HuH-7 (cell line): ENCODE measurements around the gene APOBEC3C.
"Not testable (repeated sequence)": the region's sequence is repeated elsewhere in the genome, so short reads cannot be mapped to it uniquely, and the experiment has no call there.

Source experiments
- DNase-seq: peaks from one replicate; pipeline ENCODE4 v3.0.0; 2011; ENCODE audit warnings: low spot score

Gene APOBEC3C

DNA sequence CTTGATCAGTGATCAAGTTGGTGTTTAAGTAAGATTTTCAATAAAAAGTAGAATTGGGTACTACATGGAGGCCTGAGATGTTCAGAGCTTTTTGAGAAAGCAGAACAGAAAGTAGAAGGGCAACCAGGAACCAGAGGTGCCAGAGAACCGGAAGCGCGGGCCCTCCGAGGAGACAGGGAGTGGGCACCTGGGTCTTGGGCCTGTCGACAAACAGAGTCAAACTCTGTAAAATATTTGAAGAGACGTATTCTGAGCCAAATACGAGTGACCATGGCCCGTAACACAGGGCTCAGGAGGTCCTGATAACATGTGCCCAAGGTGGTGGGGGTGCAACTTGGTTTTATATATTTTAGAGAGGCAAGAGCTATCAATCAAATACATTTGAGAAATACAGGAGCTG is 49.8 kb downstream of the APOBEC3C start:
- DNase-seq, result not testable (repeated sequence)

DNA sequence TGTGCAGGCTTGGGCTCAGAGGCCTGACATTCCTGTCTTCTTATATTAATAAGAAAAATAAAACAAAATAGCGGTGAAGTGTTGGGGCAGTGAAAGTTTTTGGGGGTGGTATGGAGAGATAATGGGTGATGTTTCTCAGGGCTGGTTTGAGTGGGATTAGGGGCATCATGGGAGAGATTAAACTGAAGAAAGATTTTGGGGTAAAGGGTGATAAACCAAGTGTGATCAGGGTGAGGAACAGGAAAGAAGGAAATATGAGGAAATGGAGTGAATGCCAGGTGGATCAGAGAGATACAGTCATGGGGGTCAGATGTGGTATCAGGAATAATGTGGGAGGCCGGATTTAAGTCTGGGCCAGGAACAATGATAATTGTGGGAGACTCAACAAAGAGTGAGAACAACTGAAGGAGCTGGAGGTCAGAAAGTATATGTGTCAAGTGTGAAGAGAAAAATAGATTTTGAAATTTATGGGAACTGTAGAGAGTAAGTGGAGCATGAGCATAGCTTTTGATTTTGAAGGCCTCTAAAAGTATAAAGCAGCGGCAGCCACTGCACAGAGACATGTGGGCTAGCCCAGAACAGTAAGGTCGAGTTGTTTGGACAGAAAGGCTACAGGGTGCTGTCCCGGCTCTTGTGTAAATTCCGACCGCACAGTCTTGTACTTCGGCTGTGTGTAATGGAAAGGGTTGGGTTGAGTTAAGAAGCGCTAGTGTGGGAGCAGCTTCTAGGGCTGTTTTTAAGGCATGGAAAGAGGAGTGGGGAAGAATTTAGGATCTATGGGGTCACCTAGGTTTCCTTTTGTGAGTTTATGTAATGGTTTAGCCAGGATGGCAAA is 52.6 kb downstream of the APOBEC3C start:
- not testable (repeated sequence) for DNase-seq

DNA sequence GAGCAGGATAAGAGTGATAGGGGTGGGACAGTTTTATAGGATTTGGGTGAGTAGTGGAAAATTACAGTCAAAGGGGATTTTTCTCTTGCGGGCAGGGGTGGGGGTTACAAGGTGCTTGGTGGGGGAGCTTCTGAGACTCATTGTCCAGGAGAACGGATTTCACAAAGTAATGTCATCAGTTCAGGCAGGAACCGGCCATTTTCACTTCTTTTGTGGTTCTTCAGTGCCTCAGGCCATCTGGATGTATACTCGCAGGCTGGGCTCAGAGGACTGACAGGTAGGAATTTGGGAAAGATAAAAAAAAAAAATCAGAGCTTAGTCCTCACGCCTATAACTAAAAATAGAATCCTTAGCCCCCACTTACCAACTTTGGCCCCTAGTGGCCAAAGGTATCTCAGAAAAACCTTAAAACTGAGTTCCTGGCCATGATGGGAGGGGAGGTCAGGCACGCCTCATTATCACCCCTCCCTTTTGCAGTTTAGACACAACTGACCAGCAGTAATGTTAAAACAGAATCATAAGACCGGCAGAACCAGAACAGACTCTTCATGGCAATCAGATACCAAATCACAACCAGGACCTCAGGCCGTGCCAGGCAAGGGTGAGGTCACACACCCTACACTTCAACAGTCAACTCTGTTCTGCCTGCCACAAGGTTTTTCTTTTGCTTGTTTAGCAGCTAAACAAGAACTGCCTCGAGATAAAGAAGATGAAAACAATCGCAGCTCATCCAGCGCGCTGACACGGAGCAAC is 54.2 kb downstream of the APOBEC3C start:
- no peak for DNase-seq
